K562 (cell line): ENCODE measurements around the gene HAUS2. TPM values are rescaled to one million over a fixed set of nuclear protein-coding genes. Genes with fewer than 3 reads are reported as not detected.

Experiments used
- CREB3L1 ChIP-seq: fragments of 450-650 bp; IDR thresholded peaks from 2 replicates; pipeline ENCODE4 v1.6.1; 2014; ENCODE audit warnings: low read depth, mild to moderate bottlenecking, moderate library complexity, borderline replicate concordance
- GATAD2A ChIP-seq: fragments of 450-650 bp; IDR thresholded peaks from 2 replicates; pipeline ENCODE4 v1.6.1; 2017
- MAZ ChIP-seq, 2 experiments: fragments of 450-650 bp in 1 of 2; sonication (generic) in 1 of 2; formaldehyde crosslinking; IDR thresholded peaks in 1 of 2; conservative IDR thresholded peaks in 1 of 2; 2 replicates each; pipeline versions ENCODE4 v1.4.0 to v1.5.0; 2020; ENCODE audit warnings: mild to moderate bottlenecking in 1 of 2, missing genetic modification reagents in 1 of 2
- NRF1 ChIP-seq, 2 experiments: fragments of 450-650 bp; IDR thresholded peaks in 1 of 2; conservative IDR thresholded peaks in 1 of 2; 2 replicates each; pipeline ENCODE4 v1.6.1; 2014; ENCODE audit warnings: mild to moderate bottlenecking in 2 of 2
- POLR2A ChIP-seq: fragments of 450-650 bp; conservative IDR thresholded peaks from 2 replicates; pipeline ENCODE4 v1.6.1; 2016
- ZBTB43 ChIP-seq: sonication (generic); formaldehyde crosslinking; IDR thresholded peaks from 2 replicates; pipeline ENCODE4 v1.8.0; 2023; ENCODE audit warnings: mild to moderate bottlenecking, missing genetic modification reagents
- ZNF232 ChIP-seq: sonication (generic); formaldehyde crosslinking; IDR thresholded peaks from 2 replicates; pipeline ENCODE4 v1.8.0; 2022; ENCODE audit warnings: mild to moderate bottlenecking, missing genetic modification reagents
- ZNF407 ChIP-seq: fragments of 450-650 bp; IDR thresholded peaks from 2 replicates; pipeline ENCODE4 v1.6.1; 2016; ENCODE audit warnings: low read depth
- ZNF76 ChIP-seq: fragments of 250-450 bp; sonication (Bioruptor Pico); IDR thresholded peaks from 2 replicates; pipeline ENCODE4 v1.4.0; 2020; ENCODE audit warnings: mild to moderate bottlenecking, moderate library complexity, borderline replicate concordance
- polyA plus RNA-seq, 8 experiments: library from polyadenylated mRNA; depleted of rRNA in 4 of 8; stranded (reverse) in 5 of 8; unstranded in 3 of 8; fragments of >200 nt; fragmentation: Nextera tagmentation in 2 of 8; fragmentation: Illumina TruSeq in 1 of 8; extraction: Ambion mirVana in 2 of 8; extraction: Trizol in 1 of 8; gene quantifications; 2 replicates each; pipeline versions ENCODE4 v1.2.1 to v1.2.3, GENCODE V29; 2011 to 2014; ENCODE audit warnings: inconsistent platforms in 1 of 8, missing spikeins in 1 of 8
- total RNA-seq, 7 experiments: library from RNA; depleted of rRNA in 6 of 7; stranded (reverse); fragments of >200 nt in 6 of 7; fragmentation: Illumina TruSeq in 2 of 7; extraction: Trizol in 2 of 7; gene quantifications; 2 replicates each; pipeline versions ENCODE4 v1.2.1 to v1.2.3, GENCODE V29; 2011 to 2021; ENCODE audit warnings: low replicate concordance in 1 of 7

HAUS2 gene
- total and polyA plus RNA-seq, 9 of the 15 experiments (the other 6 are each of a cell fraction or from before 2014, with no cell fraction given) = 30.6 to 64.9 (median 54.1) TPM

- TF ChIP-seq ZNF407 (0 out of 2 replicates have a peak, but pooled peaks have one; percentile 35), ZNF232 (CRISPR knock-in tag) (peak; percentile 66), ZNF76 (CRISPR knock-in tag) (peak; percentile 64; the same call in 1 of the 2 replicates), MAZ (CRISPR knock-in tag; conservative IDR thresholded peaks at IDR 0.05 in 1 of 2, IDR thresholded peaks at IDR 0.05 in 1 of 2) (peak; percentile 94 to 97), POLR2A (peak; percentile 74), GATAD2A (no peak), NRF1 (conservative IDR thresholded peaks at IDR 0.05 in 1 of 2, IDR thresholded peaks at IDR 0.05 in 1 of 2) (peak; percentile 94 to 95), CREB3L1 (0 out of 2 replicates have a peak, but pooled peaks have one; percentile 60), ZBTB43 (CRISPR knock-in tag) (peak; percentile 29; the same call in 1 of the 2 replicates)
Observed at GRCh38 chr15:42575188-42576039, 26.8 kb downstream of the HAUS2 start, which contains the start of gene STARD9 (continued).
